Activated T-cell treated with anti-CD3 and anti-CD28 coated beads for 24 hours (primary cell): ENCODE data around the gene TLCD3B.

Experiments
- DNase-seq: peaks from one replicate; pipeline ENCODE4 v3.0.0-alpha.2; 2020; ENCODE audit warnings: low read depth

TLCD3B gene

GRCh38 chr16:29988346-29989075 lies 42.6 kb downstream of the TLCD3B start:
- no peak for DNase-seq

DNA sequence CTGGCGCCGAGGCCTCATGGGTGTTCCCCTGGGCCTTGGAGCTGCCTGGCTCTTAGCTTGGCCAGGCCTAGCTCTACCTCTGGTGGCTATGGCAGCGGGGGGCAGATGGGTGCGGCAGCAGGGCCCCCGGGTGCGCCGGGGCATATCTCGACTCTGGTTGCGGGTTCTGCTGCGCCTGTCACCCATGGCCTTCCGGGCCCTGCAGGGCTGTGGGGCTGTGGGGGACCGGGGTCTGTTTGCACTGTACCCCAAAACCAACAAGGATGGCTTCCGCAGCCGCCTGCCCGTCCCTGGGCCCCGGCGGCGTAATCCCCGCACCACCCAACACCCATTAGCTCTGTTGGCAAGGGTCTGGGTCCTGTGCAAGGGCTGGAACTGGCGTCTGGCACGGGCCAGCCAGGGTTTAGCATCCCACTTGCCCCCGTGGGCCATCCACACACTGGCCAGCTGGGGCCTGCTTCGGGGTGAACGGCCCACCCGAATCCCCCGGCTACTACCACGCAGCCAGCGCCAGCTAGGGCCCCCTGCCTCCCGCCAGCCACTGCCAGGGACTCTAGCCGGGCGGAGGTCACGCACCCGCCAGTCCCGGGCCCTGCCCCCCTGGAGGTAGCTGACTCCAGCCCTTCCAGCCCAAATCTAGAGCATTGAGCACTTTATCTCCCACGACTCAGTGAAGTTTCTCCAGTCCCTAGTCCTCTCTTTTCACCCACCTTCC lies 43.5 kb downstream of the TLCD3B start:
- DNase-seq, result no peak

DNA sequence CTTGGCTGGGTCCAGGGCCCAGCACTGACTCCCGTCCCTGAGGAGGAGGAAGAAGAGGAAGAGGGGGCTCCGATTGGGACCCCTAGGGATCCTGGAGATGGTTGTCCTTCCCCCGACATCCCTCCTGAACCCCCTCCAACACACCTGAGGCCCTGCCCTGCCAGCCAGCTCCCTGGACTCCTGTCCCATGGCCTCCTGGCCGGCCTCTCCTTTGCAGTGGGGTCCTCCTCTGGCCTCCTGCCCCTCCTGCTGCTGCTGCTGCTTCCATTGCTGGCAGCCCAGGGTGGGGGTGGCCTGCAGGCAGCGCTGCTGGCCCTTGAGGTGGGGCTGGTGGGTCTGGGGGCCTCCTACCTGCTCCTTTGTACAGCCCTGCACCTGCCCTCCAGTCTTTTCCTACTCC lies 44.1 kb downstream of the TLCD3B start:
- DNase-seq, result no peak

GRCh38 chr16:29986231-29986630 lies 44.8 kb downstream of the TLCD3B start:
- no peak for DNase-seq

DNA sequence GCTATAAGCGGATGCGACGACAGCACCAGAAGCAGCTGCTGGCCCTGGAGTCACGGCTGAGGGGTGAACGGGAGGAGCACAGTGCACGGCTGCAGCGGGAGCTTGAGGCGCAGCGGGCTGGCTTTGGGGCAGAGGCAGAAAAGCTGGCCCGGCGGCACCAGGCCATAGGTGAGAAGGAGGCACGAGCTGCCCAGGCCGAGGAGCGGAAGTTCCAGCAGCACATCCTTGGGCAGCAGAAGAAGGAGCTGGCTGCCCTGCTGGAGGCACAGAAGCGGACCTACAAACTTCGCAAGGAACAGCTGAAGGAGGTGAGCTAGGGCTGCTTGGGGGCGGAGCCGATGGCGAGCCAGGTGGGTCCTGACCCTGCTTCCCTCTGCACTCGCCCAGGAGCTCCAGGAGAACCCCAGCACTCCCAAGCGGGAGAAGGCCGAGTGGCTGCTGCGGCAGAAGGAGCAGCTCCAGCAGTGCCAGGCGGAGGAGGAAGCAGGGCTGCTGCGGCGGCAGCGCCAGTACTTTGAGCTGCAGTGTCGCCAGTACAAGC lies 45.7 kb downstream of the TLCD3B start:
- no peak for DNase-seq

- DNase-seq, result no peak
These were observed 46.3 kb downstream of the TLCD3B start for GRCh38 chr16:29984764-29985147.

- no peak for DNase-seq
These were observed 46.8 kb downstream of the TLCD3B start for GRCh38 chr16:29984137-29984763.

DNA sequence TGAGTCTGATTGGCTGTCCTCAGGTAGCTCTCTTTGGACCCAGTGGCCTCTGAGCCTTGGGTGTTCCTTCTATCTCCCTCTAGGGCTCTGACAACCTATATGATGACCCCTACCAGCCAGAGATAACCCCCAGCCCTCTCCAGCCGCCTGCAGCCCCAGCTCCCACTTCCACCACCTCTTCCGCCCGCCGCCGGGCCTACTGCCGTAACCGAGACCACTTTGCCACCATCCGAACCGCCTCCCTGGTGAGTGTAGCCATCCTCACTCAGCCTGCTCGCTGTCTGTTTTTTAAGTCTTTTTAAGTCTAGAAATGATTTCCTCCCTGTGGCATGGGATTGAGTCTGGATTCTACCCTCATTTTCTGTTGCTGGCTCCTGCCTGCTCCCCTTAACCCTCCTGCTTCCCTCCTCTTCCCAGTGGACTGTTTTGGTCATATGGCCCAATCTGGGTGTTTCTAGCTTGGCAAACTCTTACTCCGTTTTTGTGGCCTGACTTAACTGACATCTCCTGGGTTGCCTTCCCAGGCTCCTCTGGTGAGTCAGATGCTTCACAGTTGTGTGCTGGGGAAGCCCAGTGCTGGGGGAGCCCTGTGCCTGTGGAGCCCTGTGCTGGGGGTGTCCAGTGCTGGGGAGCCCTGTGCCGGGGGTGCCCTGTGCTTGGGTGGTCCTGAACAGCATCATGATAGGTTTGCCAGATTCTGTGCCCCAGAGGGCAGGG lies 47.5 kb downstream of the TLCD3B start:
- no peak for DNase-seq

DNA sequence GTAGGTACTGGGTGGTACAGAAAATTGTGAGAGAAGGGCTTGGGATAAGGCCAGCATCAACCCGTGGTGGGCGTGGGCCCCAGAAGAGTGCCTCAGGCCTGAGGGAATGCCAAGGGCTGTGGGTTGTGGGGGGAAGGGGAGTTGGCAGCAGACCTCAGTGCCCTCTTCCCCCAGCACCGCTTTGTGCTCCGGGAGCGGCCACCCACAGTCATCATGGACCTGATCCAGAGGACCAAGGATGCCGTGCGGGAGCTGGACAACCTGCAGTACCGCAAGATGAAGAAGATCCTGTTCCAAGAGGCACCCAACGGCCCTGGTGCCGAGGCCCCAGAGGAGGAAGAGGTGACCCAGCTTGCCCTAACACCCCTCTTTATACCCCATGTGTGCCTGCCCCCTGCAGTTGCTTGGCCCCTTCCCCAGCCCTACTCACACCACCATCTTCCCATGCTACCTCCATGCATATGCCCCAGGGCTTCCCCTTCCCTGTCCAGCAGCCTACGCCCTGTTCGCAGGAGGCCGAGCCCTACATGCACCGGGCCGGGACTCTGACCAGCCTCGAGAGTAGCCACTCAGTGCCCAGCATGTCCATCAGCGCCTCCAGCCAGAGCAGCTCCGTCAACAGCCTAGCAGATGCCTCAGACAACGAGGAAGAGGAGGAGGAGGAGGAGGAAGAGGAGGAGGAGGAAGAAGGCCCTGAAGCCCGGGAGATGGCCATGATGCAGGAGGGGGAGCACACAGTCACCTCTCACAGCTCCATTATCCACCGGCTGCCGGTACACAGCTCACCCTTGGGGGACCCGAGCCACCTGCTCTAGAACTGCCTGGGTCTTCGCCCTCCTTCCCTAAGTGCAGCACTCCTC lies 48.3 kb downstream of the TLCD3B start:
- DNase-seq, result no peak

- no peak for DNase-seq
These were observed 52.4 kb downstream of the TLCD3B start for GRCh38 chr16:29978564-29979270.

DNA sequence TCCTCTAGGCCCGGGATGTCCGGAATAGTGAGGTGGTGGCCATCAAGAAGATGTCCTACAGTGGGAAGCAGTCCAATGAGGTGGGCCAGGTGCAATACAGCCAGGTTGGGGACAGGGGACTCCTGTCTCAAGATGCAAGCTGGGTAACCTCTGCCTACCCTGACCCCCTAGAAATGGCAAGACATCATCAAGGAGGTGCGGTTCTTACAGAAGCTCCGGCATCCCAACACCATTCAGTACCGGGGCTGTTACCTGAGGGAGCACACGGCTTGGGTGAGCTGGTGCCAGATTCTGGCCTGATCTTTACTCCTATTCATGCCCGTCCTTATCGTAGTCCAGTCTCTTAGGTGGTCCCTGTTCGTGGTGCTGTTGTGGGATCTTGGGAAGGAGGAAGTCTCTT lies 53.0 kb downstream of the TLCD3B start:
- DNase-seq, result no peak

- no peak for DNase-seq
These were observed 53.8 kb downstream of the TLCD3B start for GRCh38 chr16:29977063-29977825.

GRCh38 chr16:29975811-29976511 lies 55.1 kb downstream of the TLCD3B start:
- no peak for DNase-seq

DNA sequence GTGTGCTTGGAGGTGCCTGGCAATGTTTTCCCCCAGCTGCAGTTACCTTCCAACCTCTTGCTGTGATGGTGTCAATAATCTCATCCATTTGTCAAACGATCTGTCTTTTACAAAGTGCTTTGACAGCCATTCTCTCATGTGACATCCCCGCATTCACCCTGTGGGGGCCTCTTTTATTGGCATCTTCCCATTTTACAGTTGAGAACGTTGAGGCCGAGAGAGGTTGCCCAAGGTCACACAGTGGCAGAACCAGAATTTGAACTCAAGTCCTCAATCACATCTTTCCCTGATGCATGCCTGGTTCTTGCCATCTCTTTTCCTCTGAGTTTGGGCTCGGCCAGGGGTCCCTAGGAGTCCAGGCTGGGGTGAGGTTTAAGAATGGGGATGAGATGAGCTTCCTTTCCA lies 55.9 kb downstream of the TLCD3B start:
- no peak for DNase-seq
